GM23248 (cell line): Measurements from ENCODE around the gene ASPRV1.

Experiments used
- EZH2 ChIP-seq: fragments of 200-600 bp; sonication (generic); IDR thresholded peaks from 2 replicates; pipeline ENCODE4 v1.6.1; 2018; ENCODE audit warnings: antibody characterized with exemption, mild to moderate bottlenecking; ENCODE audit not compliant: insufficient read depth, poor library complexity, severe bottlenecking
- EZH2phosphoT487 ChIP-seq: fragments of 200-600 bp; sonication (generic); IDR thresholded peaks from 2 replicates; pipeline ENCODE4 v1.6.1; 2018; ENCODE audit warnings: antibody characterized with exemption, moderate library complexity, mild to moderate bottlenecking, low read depth; ENCODE audit not compliant: insufficient read depth

- TF ChIP-seq EZH2 = no peak
- no peak for TF ChIP-seq EZH2phosphoT487
These were observed 28.9 kb downstream of the ASPRV1 start for GRCh38 chr2:69932596-69932922.
